AG08395 (cell line): ENCODE measurements around the gene STIM1.
"Not testable (repeated sequence)": the region's sequence is repeated elsewhere in the genome, so short reads cannot be mapped to it uniquely, and the experiment has no call there.

Source experiments
- DNase-seq: peaks from one replicate; pipeline ENCODE4 v3.0.0; 2012; ENCODE audit warnings: mixed read lengths, low spot score

STIM1 gene

GRCh38 chr11:4115128-4115527 is 259.7 kb downstream of the STIM1 start:
- no peak for DNase-seq

- DNase-seq: peak; percentile 43
These were observed 262.6 kb downstream of the STIM1 start for GRCh38 chr11:4118107-4118506.

GRCh38 chr11:4123218-4123617 is 267.8 kb downstream of the STIM1 start:
- no peak for DNase-seq

- no peak for DNase-seq
These were observed 269.7 kb downstream of the STIM1 start for GRCh38 chr11:4125141-4125540.

- DNase-seq: no peak
These were observed 271.9 kb downstream of the STIM1 start for GRCh38 chr11:4127357-4127756.

- DNase-seq: not testable (repeated sequence)
These were observed 274.8 kb downstream of the STIM1 start for GRCh38 chr11:4130219-4130618.

- DNase-seq: peak; percentile 32
These were observed 279.3 kb downstream of the STIM1 start for GRCh38 chr11:4134806-4135205.

- DNase-seq: no peak
These were observed 283.0 kb downstream of the STIM1 start for GRCh38 chr11:4138497-4138896.

GRCh38 chr11:4140067-4140636 is 284.7 kb downstream of the STIM1 start:
- DNase-seq: no peak
